Measurements from ENCODE around the gene OR2T29. TPM values are rescaled to one million over a fixed set of nuclear protein-coding genes. Genes with fewer than 3 reads are reported as not detected.
"Not testable (repeated sequence)": the region's sequence is repeated elsewhere in the genome, so short reads cannot be mapped to it uniquely, and the experiment has no call there.

Gene OR2T29
- total and polyA plus RNA-seq, 12 donors: not detected

DNA sequence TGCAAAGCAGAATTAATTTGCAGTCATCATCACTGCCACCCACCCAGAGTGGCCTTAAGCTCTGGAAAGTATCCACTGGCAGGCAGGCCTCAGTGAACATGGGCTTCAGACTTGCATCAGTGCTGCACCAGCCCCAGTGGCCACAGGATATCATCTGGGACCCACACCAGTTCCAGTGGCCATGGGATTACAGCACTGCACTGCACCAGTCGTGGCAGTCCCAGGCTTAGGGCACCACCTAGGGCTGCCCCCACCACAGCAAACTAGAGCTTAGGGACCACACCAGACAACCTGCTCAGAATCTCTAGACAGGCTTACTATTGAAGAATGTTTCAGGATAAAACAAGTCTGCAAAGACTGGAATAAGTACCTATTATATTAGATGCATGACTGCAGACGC, 15.2 kb downstream of the OR2T29 start:
- DNase-seq; H3K36me3 ChIP-seq; intact Hi-C loops (cut with DNase I); H3K4me3 ChIP-seq; H3K9me3 ChIP-seq; H3K27me3 ChIP-seq; ATAC-seq; H3K4me1 ChIP-seq; H3K27ac ChIP-seq: not testable (repeated sequence)
- no CpG with 5 or more reads among the region's 2 CpGs for WGBS, 2 donors

DNA sequence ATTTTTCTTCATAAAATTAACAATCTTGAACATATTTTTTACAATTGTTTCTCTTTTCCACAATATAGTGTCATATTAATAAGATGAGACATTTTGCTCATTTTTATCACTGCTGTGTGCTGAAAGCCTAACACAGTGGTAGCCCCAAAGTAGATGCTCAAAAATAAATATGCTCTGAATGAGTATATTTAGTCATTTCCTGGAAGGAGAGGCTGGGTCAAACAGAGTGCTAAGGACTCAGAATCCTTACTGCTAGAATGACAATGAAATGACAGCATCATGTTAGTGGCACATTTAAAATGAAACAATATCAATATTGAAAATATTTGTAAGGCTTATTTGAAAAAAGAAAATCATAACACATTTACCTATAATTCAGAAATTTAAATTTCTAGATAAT, 25.1 kb downstream of the OR2T29 start:
- H3K4me3 ChIP-seq; H3K4me1 ChIP-seq; H3K27ac ChIP-seq; ATAC-seq; H3K27me3 ChIP-seq; intact Hi-C loops (cut with DNase I); DNase-seq; H3K9me3 ChIP-seq; H3K36me3 ChIP-seq: not testable (repeated sequence)

DNA sequence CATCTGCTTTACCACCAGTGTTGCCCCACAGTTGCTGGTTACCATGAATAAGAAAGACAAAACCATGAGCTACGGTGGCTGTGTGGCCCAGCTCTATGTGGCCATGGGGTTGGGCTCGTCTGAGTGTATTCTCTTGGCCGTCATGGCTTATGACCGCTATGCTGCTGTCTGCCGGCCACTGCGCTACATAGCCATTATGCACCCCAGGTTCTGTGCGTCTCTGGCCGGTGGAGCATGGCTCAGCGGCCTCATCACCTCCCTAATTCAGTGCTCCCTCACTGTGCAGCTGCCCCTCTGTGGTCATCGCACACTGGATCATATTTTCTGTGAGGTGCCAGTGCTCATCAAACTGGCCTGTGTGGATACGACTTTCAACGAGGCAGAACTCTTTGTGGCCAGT, 40.7 kb downstream of the OR2T29 start:
- no peaks in the 10 kb centered on the region for H3K4me1 ChIP-seq

DNA sequence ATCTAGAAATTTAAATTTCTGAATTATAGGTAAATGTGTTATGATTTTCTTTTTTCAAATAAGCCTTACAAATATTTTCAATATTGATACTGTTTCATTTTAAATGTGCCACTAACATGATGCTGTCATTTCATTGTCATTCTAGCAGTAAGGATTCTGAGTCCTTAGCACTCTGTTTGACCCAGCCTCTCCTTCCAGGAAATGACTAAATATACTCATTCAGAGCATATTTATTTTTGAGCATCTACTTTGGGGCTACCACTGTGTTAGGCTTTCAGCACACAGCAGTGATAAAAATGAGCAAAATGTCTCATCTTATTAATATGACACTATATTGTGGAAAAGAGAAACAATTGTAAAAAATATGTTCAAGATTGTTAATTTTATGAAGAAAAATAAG, 52.4 kb downstream of the OR2T29 start:
- H3K36me3 ChIP-seq; H3K4me3 ChIP-seq; H3K4me1 ChIP-seq; ATAC-seq; intact Hi-C loops (cut with DNase I); H3K27me3 ChIP-seq; H3K9me3 ChIP-seq; DNase-seq; H3K27ac ChIP-seq: not testable (repeated sequence)

More for the DNA sequence above, 40.7 kb downstream of the OR2T29 start:
- WGBS, 2 donors: 83 to 87% methylated on average over 12 of the region's 12 CpGs
- no peak for ATAC-seq
- no peak for DNase-seq
- H3K9me3 ChIP-seq: peaks cover 0 to 22% (median 5%) of the 10 kb centered on the region in 11 donors
- TF ChIP-seq, protein P1, sequence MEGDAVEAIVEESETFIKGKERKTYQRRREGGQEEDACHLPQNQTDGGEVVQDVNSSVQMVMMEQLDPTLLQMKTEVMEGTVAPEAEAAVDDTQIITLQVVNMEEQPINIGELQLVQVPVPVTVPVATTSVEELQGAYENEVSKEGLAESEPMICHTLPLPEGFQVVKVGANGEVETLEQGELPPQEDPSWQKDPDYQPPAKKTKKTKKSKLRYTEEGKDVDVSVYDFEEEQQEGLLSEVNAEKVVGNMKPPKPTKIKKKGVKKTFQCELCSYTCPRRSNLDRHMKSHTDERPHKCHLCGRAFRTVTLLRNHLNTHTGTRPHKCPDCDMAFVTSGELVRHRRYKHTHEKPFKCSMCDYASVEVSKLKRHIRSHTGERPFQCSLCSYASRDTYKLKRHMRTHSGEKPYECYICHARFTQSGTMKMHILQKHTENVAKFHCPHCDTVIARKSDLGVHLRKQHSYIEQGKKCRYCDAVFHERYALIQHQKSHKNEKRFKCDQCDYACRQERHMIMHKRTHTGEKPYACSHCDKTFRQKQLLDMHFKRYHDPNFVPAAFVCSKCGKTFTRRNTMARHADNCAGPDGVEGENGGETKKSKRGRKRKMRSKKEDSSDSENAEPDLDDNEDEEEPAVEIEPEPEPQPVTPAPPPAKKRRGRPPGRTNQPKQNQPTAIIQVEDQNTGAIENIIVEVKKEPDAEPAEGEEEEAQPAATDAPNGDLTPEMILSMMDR (IDR thresholded peaks at IDR 0.05): no peak
- intact Hi-C loops (cut with DNase I): no loop called here
- H3K36me3 ChIP-seq: no peaks in the 10 kb centered on the region
- H3K27me3 ChIP-seq: no peaks in the 10 kb centered on the region
- H3K4me3 ChIP-seq: no peak overlapping the region
- H3K27ac ChIP-seq: no peak overlapping the region

DNA sequence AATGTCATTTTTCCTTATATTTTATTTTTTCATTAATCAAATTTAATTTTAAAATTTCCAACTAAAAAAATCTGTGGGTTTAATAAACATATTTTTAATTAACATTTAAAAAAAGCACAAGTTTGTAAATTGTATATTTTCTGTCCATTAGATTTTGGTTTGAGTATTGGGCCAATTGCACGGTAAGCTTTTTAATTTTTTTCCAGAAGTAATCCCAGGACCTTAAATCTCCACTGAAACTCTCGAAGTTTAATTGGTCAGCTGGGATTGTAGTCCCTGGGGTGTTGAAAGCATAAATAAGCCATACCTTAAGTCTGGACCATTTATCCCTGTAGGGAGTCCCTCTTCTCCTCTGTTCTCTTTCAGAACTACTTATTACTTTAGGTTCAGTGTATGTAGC, 54.8 kb downstream of the OR2T29 start, which contains the start of gene OR2G6:
OR2G6 (plus strand) TSS at position 301 of the 400 bp plus-strand sequence. CDS start 13,574 bp downstream, outside the sequence.
- H3K27ac ChIP-seq; H3K4me1 ChIP-seq; H3K4me3 ChIP-seq; ATAC-seq; H3K27me3 ChIP-seq; intact Hi-C loops (cut with DNase I); H3K36me3 ChIP-seq; H3K9me3 ChIP-seq; DNase-seq: not testable (repeated sequence)
- WGBS, 2 donors: no CpG with 5 or more reads among the region's 2 CpGs

Other genes starting within 250 kb of the OR2T29 start
- gene OR2M7, start 238.2 kb downstream of the OR2T29 start, total RNA-seq: not detected
- gene OR2M7, start 238.2 kb downstream of the OR2T29 start, polyA plus RNA-seq: not detected
- gene OR14C36, start 214.0 kb downstream of the OR2T29 start, total RNA-seq: not detected
- not detected for gene OR14C36, start 214.0 kb downstream of the OR2T29 start, polyA plus RNA-seq
- gene OR2T4, start 201.1 kb downstream of the OR2T29 start, total RNA-seq: not detected
- gene OR2T4, start 201.1 kb downstream of the OR2T29 start, polyA plus RNA-seq: not detected
- gene OR2T6, start 187.0 kb downstream of the OR2T29 start, total RNA-seq: not detected
- not detected for gene OR2T6, start 187.0 kb downstream of the OR2T29 start, polyA plus RNA-seq
- gene OR2T1, start 159.7 kb downstream of the OR2T29 start, total RNA-seq: not detected
- not detected for gene OR2T1, start 159.7 kb downstream of the OR2T29 start, polyA plus RNA-seq
- not detected for gene OR2T2, start 117.1 kb downstream of the OR2T29 start, total RNA-seq
- not detected for gene OR2T2, start 117.1 kb downstream of the OR2T29 start, polyA plus RNA-seq
- gene OR2T3, start 89.4 kb downstream of the OR2T29 start, total RNA-seq: not detected
- not detected for gene OR2T3, start 89.4 kb downstream of the OR2T29 start, polyA plus RNA-seq
- not detected for gene OR2T5, start 74.2 kb downstream of the OR2T29 start, total RNA-seq
- gene OR2T5, start 74.2 kb downstream of the OR2T29 start, polyA plus RNA-seq: not detected
- gene OR2G6, start 54.7 kb downstream of the OR2T29 start, total RNA-seq: not detected
- gene OR2G6, start 54.7 kb downstream of the OR2T29 start, polyA plus RNA-seq: not detected
- gene OR2T34, start 12.0 kb upstream of the OR2T29 start, total RNA-seq: not detected
- not detected for gene OR2T34, start 12.0 kb upstream of the OR2T29 start, polyA plus RNA-seq
- not detected for gene OR2T10, start 34.9 kb upstream of the OR2T29 start, total RNA-seq
- gene OR2T10, start 34.9 kb upstream of the OR2T29 start, polyA plus RNA-seq: not detected
- not detected for gene OR2T11, start 72.3 kb upstream of the OR2T29 start, total RNA-seq
- not detected for gene OR2T11, start 72.3 kb upstream of the OR2T29 start, polyA plus RNA-seq
- gene OR2T35, start 82.5 kb upstream of the OR2T29 start, total RNA-seq: not detected
- gene OR2T35, start 82.5 kb upstream of the OR2T29 start, polyA plus RNA-seq: not detected
- gene OR2T27, start 92.8 kb upstream of the OR2T29 start, total RNA-seq: not detected
- gene OR2T27, start 92.8 kb upstream of the OR2T29 start, polyA plus RNA-seq: not detected
- gene OR14I1, start 140.0 kb upstream of the OR2T29 start, total RNA-seq: not detected
- not detected for gene OR14I1, start 140.0 kb upstream of the OR2T29 start, polyA plus RNA-seq
- gene LYPD8, start 193.0 kb upstream of the OR2T29 start, total RNA-seq: not detected
- gene LYPD8, start 193.0 kb upstream of the OR2T29 start, polyA plus RNA-seq: not detected